Measurements from ENCODE around the gene TYRP1. TPM values are rescaled to one million over a fixed set of nuclear protein-coding genes. Genes with fewer than 3 reads are reported as not detected.
A peak's percentile ranks its signal among the peaks of the same experiment; 100 is the strongest.
"Not testable (repeated sequence)": the region's sequence is repeated elsewhere in the genome, so short reads cannot be mapped to it uniquely, and the experiment has no call there.

TYRP1 gene
- total and polyA plus RNA-seq, 5 experiments from 2014 or later: not detected

- H3K27ac Mint-ChIP-seq, H3K27me3 Mint-ChIP-seq, ATAC-seq, H3K4me3 Mint-ChIP-seq, H3K36me3 Mint-ChIP-seq, POLR2A ChIA-PET, DNase-seq, H3K4me1 Mint-ChIP-seq: not testable (repeated sequence)
- H3K9me3 Mint-ChIP-seq: peaks cover 0 to 21% (median 7%) of the 10 kb centered on the region in 9 donors
Observed at GRCh38 chr9:12677462-12678126, 15.6 kb upstream of the TYRP1 start.

GRCh38 chr9:12680341-12680740 lies 12.8 kb upstream of the TYRP1 start:
- H3K27me3 Mint-ChIP-seq: no peaks in the 10 kb centered on the region
- POLR2A ChIA-PET: no interaction called here
- no peak for DNase-seq
- ATAC-seq: no peak
- no peak overlapping the region for H3K4me3 Mint-ChIP-seq
- H3K27ac Mint-ChIP-seq: no peak overlapping the region
- H3K9me3 Mint-ChIP-seq: peaks cover 2 to 31% (median 10%) of the 10 kb centered on the region in 9 donors
- no peaks in the 10 kb centered on the region for H3K36me3 Mint-ChIP-seq
- H3K4me1 Mint-ChIP-seq: no peaks in the 10 kb centered on the region

- H3K4me1 Mint-ChIP-seq: no peaks in the 10 kb centered on the region
- POLR2A ChIA-PET: no interaction called here
- no peaks in the 10 kb centered on the region for H3K27me3 Mint-ChIP-seq
- DNase-seq: no peak
- no peak for ATAC-seq
- H3K36me3 Mint-ChIP-seq: no peaks in the 10 kb centered on the region
- H3K4me3 Mint-ChIP-seq: no peak overlapping the region
- H3K27ac Mint-ChIP-seq: no peak overlapping the region
- peaks cover 2 to 31% (median 10%) of the 10 kb centered on the region in 9 donors for H3K9me3 Mint-ChIP-seq
Observed at GRCh38 chr9:12680757-12681156, 12.4 kb upstream of the TYRP1 start.

- ATAC-seq (no peak), DNase-seq (no peak)
- Mint-ChIP-seq H3K4me3 (no peak overlapping the region), H3K27me3 (no peaks in the 10 kb centered on the region), H3K36me3 (no peaks in the 10 kb centered on the region), H3K4me1 (no peaks in the 10 kb centered on the region), H3K27ac (no peak overlapping the region), H3K9me3 (peaks cover 2 to 31% (median 10%) of the 10 kb centered on the region in 9 donors)
- POLR2A ChIA-PET: no interaction called here
Observed at GRCh38 chr9:12681620-12682019, 11.6 kb upstream of the TYRP1 start.

- Mint-ChIP-seq H3K36me3 (no peaks in the 10 kb centered on the region), H3K4me3 (no peak overlapping the region), H3K27me3 (no peaks in the 10 kb centered on the region), H3K27ac (no peak overlapping the region), H3K4me1 (no peaks in the 10 kb centered on the region), H3K9me3 (peaks cover 4 to 28% (median 6%) of the 10 kb centered on the region in 9 donors)
- ATAC-seq: no peak
- DNase-seq: no peak
- POLR2A ChIA-PET: no interaction called here
Observed at GRCh38 chr9:12684974-12685373, 8.2 kb upstream of the TYRP1 start.

GRCh38 chr9:12689233-12689632 lies 4.0 kb upstream of the TYRP1 start:
- Mint-ChIP-seq H3K9me3 (peaks cover 0 to 14% (median 5%) of the 10 kb centered on the region in 9 donors), H3K36me3 (no peaks in the 10 kb centered on the region), H3K4me3 (no peak overlapping the region), H3K27me3 (no peaks in the 10 kb centered on the region), H3K27ac (no peak overlapping the region), H3K4me1 (no peaks in the 10 kb centered on the region)
- POLR2A ChIA-PET: no interaction called here
- DNase-seq (no peak), ATAC-seq (no peak)

GRCh38 chr9:12694013-12694412 lies 828 bp downstream of the TYRP1 start:
- ATAC-seq (no peak), DNase-seq (peak in 1 of 10 donors; percentile 28)
- Mint-ChIP-seq H3K27me3 (no peaks in the 10 kb centered on the region), H3K4me1 (no peaks in the 10 kb centered on the region), H3K9me3 (peaks cover 0 to 12% (median 9%) of the 10 kb centered on the region in 9 donors), H3K27ac (no peak overlapping the region), H3K36me3 (no peaks in the 10 kb centered on the region), H3K4me3 (no peak overlapping the region)
- POLR2A ChIA-PET: no interaction called here

- DNase-seq (peak in 1 of 10 donors; percentile 31), ATAC-seq (no peak)
- no peaks in the 10 kb centered on the region for H3K27me3 Mint-ChIP-seq
- no peak overlapping the region for H3K27ac Mint-ChIP-seq
- no peaks in the 10 kb centered on the region for H3K36me3 Mint-ChIP-seq
- no peaks in the 10 kb centered on the region for H3K4me1 Mint-ChIP-seq
- peaks cover 0 to 18% (median 5%) of the 10 kb centered on the region in 9 donors for H3K9me3 Mint-ChIP-seq
- POLR2A ChIA-PET: no interaction called here
- H3K4me3 Mint-ChIP-seq: no peak overlapping the region
Observed at GRCh38 chr9:12695474-12695873, 2.3 kb downstream of the TYRP1 start.

GRCh38 chr9:12696931-12697622 lies 3.9 kb downstream of the TYRP1 start:
- Mint-ChIP-seq H3K9me3 (peaks cover 0 to 23% (median 5%) of the 10 kb centered on the region in 9 donors), H3K4me1 (no peaks in the 10 kb centered on the region), H3K36me3 (no peaks in the 10 kb centered on the region), H3K27ac (no peak overlapping the region), H3K4me3 (no peak overlapping the region), H3K27me3 (no peaks in the 10 kb centered on the region)
- DNase-seq (no peak), ATAC-seq (no peak)
- POLR2A ChIA-PET: no interaction called here

- Mint-ChIP-seq H3K36me3 (no peaks in the 10 kb centered on the region), H3K27me3 (no peaks in the 10 kb centered on the region), H3K4me1 (no peaks in the 10 kb centered on the region), H3K9me3 (peaks cover 0 to 23% (median 5%) of the 10 kb centered on the region in 9 donors), H3K27ac (no peak overlapping the region), H3K4me3 (no peak overlapping the region)
- ATAC-seq (no peak), DNase-seq (no peak)
- POLR2A ChIA-PET: no interaction called here
Observed at GRCh38 chr9:12697719-12698118, 4.5 kb downstream of the TYRP1 start.

- no peaks in the 10 kb centered on the region for H3K27me3 Mint-ChIP-seq
- no peak overlapping the region for H3K27ac Mint-ChIP-seq
- POLR2A ChIA-PET: no interaction called here
- H3K4me1 Mint-ChIP-seq: no peaks in the 10 kb centered on the region
- DNase-seq (no peak), ATAC-seq (no peak)
- no peak overlapping the region for H3K4me3 Mint-ChIP-seq
- no peaks in the 10 kb centered on the region for H3K36me3 Mint-ChIP-seq
- H3K9me3 Mint-ChIP-seq: peaks cover 0 to 23% (median 5%) of the 10 kb centered on the region in 9 donors
Observed at GRCh38 chr9:12698266-12698665, 5.1 kb downstream of the TYRP1 start.

GRCh38 chr9:12698986-12699385 lies 5.8 kb downstream of the TYRP1 start:
- H3K9me3 Mint-ChIP-seq: peaks cover 0 to 23% (median 5%) of the 10 kb centered on the region in 9 donors
- H3K4me3 Mint-ChIP-seq: no peak overlapping the region
- DNase-seq: no peak
- no peak overlapping the region for H3K27ac Mint-ChIP-seq
- no peaks in the 10 kb centered on the region for H3K27me3 Mint-ChIP-seq
- ATAC-seq: no peak
- H3K36me3 Mint-ChIP-seq: no peaks in the 10 kb centered on the region
- no peaks in the 10 kb centered on the region for H3K4me1 Mint-ChIP-seq
- POLR2A ChIA-PET: no interaction called here

- Mint-ChIP-seq H3K4me3 (no peak overlapping the region), H3K4me1 (no peaks in the 10 kb centered on the region), H3K9me3 (peaks cover 0 to 23% (median 5%) of the 10 kb centered on the region in 9 donors), H3K27ac (no peak overlapping the region), H3K27me3 (no peaks in the 10 kb centered on the region), H3K36me3 (no peaks in the 10 kb centered on the region)
- ATAC-seq: no peak
- no peak for DNase-seq
- POLR2A ChIA-PET: no interaction called here
Observed at GRCh38 chr9:12699529-12699928, 6.3 kb downstream of the TYRP1 start.

GRCh38 chr9:12701126-12701525 lies 7.9 kb downstream of the TYRP1 start:
- no peaks in the 10 kb centered on the region for H3K4me1 Mint-ChIP-seq
- ATAC-seq (no peak), DNase-seq (no peak)
- H3K9me3 Mint-ChIP-seq: peaks cover 0 to 23% (median 4%) of the 10 kb centered on the region in 9 donors
- H3K27ac Mint-ChIP-seq: no peak overlapping the region
- POLR2A ChIA-PET: no interaction called here
- no peaks in the 10 kb centered on the region for H3K27me3 Mint-ChIP-seq
- no peak overlapping the region for H3K4me3 Mint-ChIP-seq
- H3K36me3 Mint-ChIP-seq: no peaks in the 10 kb centered on the region
